Naive B cell (primary cell): Measurements from ENCODE around the gene ZNF423. TPM values are rescaled to one million over a fixed set of nuclear protein-coding genes. Genes with fewer than 3 reads are reported as not detected.

Experiments used
- ATAC-seq, 2 donors: fragments of 150-1000 bp; cut with Tn5 transposase; 2 replicates each; pipeline ENCODE4 v1.10.0; 2021; ENCODE audit warnings: low read depth in 2 of 2, mild to moderate bottlenecking in 2 of 2, moderate library complexity in 2 of 2
- DNase-seq: peaks from one replicate; pipeline ENCODE4 v3.0.0; 2022
- H3K27ac Mint-ChIP-seq, 6 donors: one replicate each; pipeline ENCODE4 v1.8.0; 2020 to 2022; ENCODE audit warnings: mild to moderate bottlenecking in 6 of 6, mixed read lengths in 6 of 6, moderate library complexity in 5 of 6, inconsistent platforms in 2 of 6
- H3K27me3 Mint-ChIP-seq, 3 donors: one replicate each; pipeline ENCODE4 v1.8.0; 2021 to 2022; ENCODE audit warnings: mixed read lengths in 3 of 3, mild to moderate bottlenecking in 1 of 3
- H3K36me3 Mint-ChIP-seq, 2 donors: one replicate each; pipeline ENCODE4 v1.8.0; 2020 to 2022; ENCODE audit warnings: mixed read lengths in 2 of 2, inconsistent platforms in 1 of 2, mild to moderate bottlenecking in 1 of 2
- H3K4me1 Mint-ChIP-seq, 3 donors: one replicate each; pipeline ENCODE4 v1.8.0; 2020 to 2022; ENCODE audit warnings: mixed read lengths in 3 of 3, inconsistent platforms in 1 of 3, mild to moderate bottlenecking in 1 of 3, moderate library complexity in 1 of 3
- H3K4me3 Mint-ChIP-seq, 8 donors: one replicate each; pipeline ENCODE4 v1.8.0; 2020 to 2022; ENCODE audit warnings: mild to moderate bottlenecking in 8 of 8, mixed read lengths in 8 of 8, moderate library complexity in 8 of 8, inconsistent platforms in 2 of 8
- H3K9me3 Mint-ChIP-seq, 7 donors: one replicate each; pipeline ENCODE4 v1.8.0; 2020 to 2022; ENCODE audit warnings: mixed read lengths in 7 of 7, mild to moderate bottlenecking in 5 of 7, inconsistent platforms in 2 of 7, moderate library complexity in 1 of 7
- polyA plus RNA-seq, 6 donors: library from polyadenylated mRNA; unstranded; fragments of 300-500 nt; fragmentation: Illumina TruSeq; gene quantifications; one replicate each; pipeline ENCODE4 v1.2.3, GENCODE V29; 2021; ENCODE audit warnings: low read depth in 6 of 6

ZNF423 gene
- polyA plus RNA-seq, 6 donors from 2014 or later: not detected

- peaks cover 0 to 14% (median 9%) of the 10 kb centered on the region in 3 donors for H3K27me3 Mint-ChIP-seq
- H3K36me3 Mint-ChIP-seq: no peaks in the 10 kb centered on the region
- ATAC-seq: no peak
- H3K9me3 Mint-ChIP-seq: peaks cover 0 to 8% (median 0%) of the 10 kb centered on the region in 7 donors
- H3K4me3 Mint-ChIP-seq: no peak overlapping the region
- H3K4me1 Mint-ChIP-seq: peaks cover 0 to 11% (median 3%) of the 10 kb centered on the region in 3 donors
- H3K27ac Mint-ChIP-seq: peak overlapping the region in 1 of 6 donors; percentile 72
- no peak for DNase-seq
Observed at GRCh38 chr16:49488740-49489525, 367.0 kb downstream of the ZNF423 start.

DNA sequence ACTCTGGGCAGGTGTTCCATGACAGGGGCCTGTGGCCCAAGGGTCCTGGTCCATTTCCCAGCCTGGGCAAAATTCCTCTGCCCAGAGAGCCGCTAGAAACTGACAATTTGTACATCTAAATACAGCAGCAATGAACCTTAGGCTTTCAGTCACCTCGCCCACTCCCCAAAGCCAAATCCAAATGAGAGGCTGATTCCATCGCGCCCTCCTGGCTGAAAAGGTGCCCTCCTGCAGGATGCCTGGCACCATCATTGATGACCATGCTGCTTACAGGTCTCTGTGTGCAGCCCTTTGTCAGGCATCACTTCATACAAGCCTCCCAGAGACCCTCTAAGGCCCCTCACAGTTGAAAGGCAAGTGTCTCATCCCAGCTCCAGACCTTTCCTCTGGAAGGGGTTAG lies 367.6 kb downstream of the ZNF423 start:
- Mint-ChIP-seq H3K4me1 (peaks cover 0 to 7% (median 5%) of the 10 kb centered on the region in 3 donors), H3K9me3 (peaks cover 0 to 8% (median 0%) of the 10 kb centered on the region in 7 donors)
- DNase-seq: no peak

DNA sequence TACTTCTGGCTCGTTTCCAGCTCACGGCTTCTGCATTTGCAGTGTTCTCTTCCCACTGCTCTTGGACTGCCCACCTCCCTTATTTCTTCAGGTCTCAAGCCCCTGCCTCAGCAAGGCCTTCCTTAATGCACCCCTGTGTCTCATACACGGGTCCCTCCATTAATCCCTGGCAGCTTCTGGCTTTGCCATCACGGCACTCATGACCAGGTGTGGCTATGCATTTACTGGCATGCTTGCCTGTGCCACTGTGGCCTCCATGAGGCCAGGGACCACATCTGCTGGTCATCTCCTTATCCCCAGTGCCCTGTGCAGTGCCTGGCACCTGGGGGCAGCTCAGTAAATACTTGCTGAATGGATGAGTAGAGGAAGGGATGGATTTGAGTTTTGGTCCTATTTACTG lies 368.2 kb downstream of the ZNF423 start:
- no peak overlapping the region for H3K27ac Mint-ChIP-seq
- H3K4me1 Mint-ChIP-seq: peaks cover 0 to 9% (median 7%) of the 10 kb centered on the region in 3 donors
- no peak for DNase-seq
- no peaks in the 10 kb centered on the region for H3K36me3 Mint-ChIP-seq
- ATAC-seq: no peak
- no peak overlapping the region for H3K4me3 Mint-ChIP-seq
- peaks cover 0 to 8% (median 0%) of the 10 kb centered on the region in 7 donors for H3K9me3 Mint-ChIP-seq
- H3K27me3 Mint-ChIP-seq: peaks cover 4 to 6% (median 6%) of the 10 kb centered on the region in 3 donors

More for the DNA sequence above, 367.6 kb downstream of the ZNF423 start:
- Mint-ChIP-seq H3K27me3 (peaks cover 0 to 12% (median 3%) of the 10 kb centered on the region in 3 donors), H3K36me3 (no peaks in the 10 kb centered on the region), H3K27ac (no peak overlapping the region), H3K4me3 (no peak overlapping the region)
- ATAC-seq: no peak

GRCh38 chr16:49486400-49486799 lies 369.5 kb downstream of the ZNF423 start:
- ATAC-seq (no peak), DNase-seq (no peak)
- Mint-ChIP-seq H3K36me3 (no peaks in the 10 kb centered on the region), H3K9me3 (peaks cover 0 to 8% (median 0%) of the 10 kb centered on the region in 7 donors), H3K4me3 (peak overlapping the region in 1 of 8 donors; percentile 48), H3K4me1 (peaks cover 0 to 12% (median 7%) of the 10 kb centered on the region in 3 donors), H3K27ac (no peak overlapping the region), H3K27me3 (peaks cover 5 to 19% (median 8%) of the 10 kb centered on the region in 3 donors)

GRCh38 chr16:49485663-49486062 lies 370.2 kb downstream of the ZNF423 start:
- DNase-seq (no peak), ATAC-seq (no peak)
- Mint-ChIP-seq H3K27me3 (peaks cover 8 to 26% (median 9%) of the 10 kb centered on the region in 3 donors), H3K4me1 (peaks cover 0 to 12% (median 5%) of the 10 kb centered on the region in 3 donors), H3K9me3 (peaks cover 0 to 8% (median 0%) of the 10 kb centered on the region in 7 donors), H3K27ac (peak overlapping the region in 2 of 6 donors; percentile 10 to 12), H3K4me3 (peak overlapping the region in 1 of 8 donors; percentile 60), H3K36me3 (no peaks in the 10 kb centered on the region)

GRCh38 chr16:49484936-49485335 lies 371.0 kb downstream of the ZNF423 start:
- Mint-ChIP-seq H3K36me3 (no peaks in the 10 kb centered on the region), H3K4me3 (peak overlapping the region in 2 of 8 donors; percentile 30 to 49), H3K27ac (peak overlapping the region in 1 of 6 donors; percentile 28), H3K9me3 (peaks cover 0 to 8% (median 0%) of the 10 kb centered on the region in 7 donors), H3K27me3 (peaks cover 6 to 26% (median 8%) of the 10 kb centered on the region in 3 donors), H3K4me1 (peaks cover 0 to 12% (median 5%) of the 10 kb centered on the region in 3 donors)
- DNase-seq: no peak
- no peak for ATAC-seq

GRCh38 chr16:49484451-49484849 lies 371.5 kb downstream of the ZNF423 start:
- peak overlapping the region in 1 of 6 donors; percentile 28 for H3K27ac Mint-ChIP-seq
- peaks cover 0 to 8% (median 0%) of the 10 kb centered on the region in 7 donors for H3K9me3 Mint-ChIP-seq
- ATAC-seq: peak; percentile 56 to 72
- no peaks in the 10 kb centered on the region for H3K36me3 Mint-ChIP-seq
- H3K4me3 Mint-ChIP-seq: peak overlapping the region in 4 of 8 donors; percentile 30 to 61 (median 50)
- no peak for DNase-seq
- H3K27me3 Mint-ChIP-seq: peaks cover 4 to 26% (median 8%) of the 10 kb centered on the region in 3 donors
- H3K4me1 Mint-ChIP-seq: peaks cover 0 to 12% (median 5%) of the 10 kb centered on the region in 3 donors

DNA sequence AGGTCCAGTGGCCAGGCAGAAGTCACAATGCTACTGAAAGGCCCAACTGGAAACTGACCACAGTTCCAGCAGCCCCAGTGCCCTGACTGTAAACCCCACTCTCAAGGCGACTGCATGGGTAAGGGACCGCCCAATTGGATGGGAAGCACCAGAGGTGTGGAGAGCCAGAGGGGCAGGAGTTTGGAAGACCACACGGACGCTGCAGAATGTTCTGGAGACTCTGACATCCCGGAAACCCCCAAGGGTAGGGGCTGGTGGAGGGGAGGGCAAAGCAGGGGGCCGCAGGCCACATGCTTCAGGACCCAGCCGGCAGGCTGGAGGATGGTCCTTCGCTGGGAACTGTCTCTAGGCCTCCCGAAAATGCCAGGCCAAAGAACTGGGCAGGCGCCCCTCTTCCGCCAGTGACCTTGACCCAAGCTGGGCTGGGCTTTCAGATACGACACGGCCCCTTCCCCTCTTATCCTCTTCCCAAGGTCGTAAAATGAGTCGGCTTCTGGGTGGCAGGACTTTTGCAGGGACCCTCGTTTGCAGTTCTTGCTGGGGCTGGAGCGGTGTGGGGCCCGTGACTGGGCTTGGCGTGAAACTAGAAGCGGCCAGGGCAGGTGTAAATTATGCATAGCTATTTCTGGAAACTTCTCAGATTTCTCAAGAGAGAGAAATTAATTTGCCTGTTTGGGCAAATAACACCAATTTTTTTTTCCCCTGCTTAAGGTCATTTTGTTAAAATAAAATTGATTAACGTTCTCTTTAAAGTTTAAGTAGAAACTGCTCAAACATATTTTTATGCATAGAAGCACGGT lies 372.1 kb downstream of the ZNF423 start:
- Mint-ChIP-seq H3K4me1 (peaks cover 0 to 12% (median 5%) of the 10 kb centered on the region in 3 donors), H3K36me3 (no peaks in the 10 kb centered on the region), H3K27me3 (peaks cover 4 to 26% (median 8%) of the 10 kb centered on the region in 3 donors), H3K4me3 (peak overlapping the region in 3 of 8 donors; percentile 37 to 61 (median 50)), H3K9me3 (peaks cover 0 to 8% (median 0%) of the 10 kb centered on the region in 7 donors), H3K27ac (no peak overlapping the region)
- DNase-seq: no peak
- ATAC-seq: no peak

GRCh38 chr16:49483251-49483650 lies 372.7 kb downstream of the ZNF423 start:
- Mint-ChIP-seq H3K4me1 (peaks cover 0 to 12% (median 5%) of the 10 kb centered on the region in 3 donors), H3K27ac (peak overlapping the region in 1 of 6 donors; percentile 80), H3K27me3 (peaks cover 4 to 26% (median 8%) of the 10 kb centered on the region in 3 donors), H3K36me3 (no peaks in the 10 kb centered on the region), H3K9me3 (peaks cover 0 to 8% (median 0%) of the 10 kb centered on the region in 7 donors), H3K4me3 (peak overlapping the region in 2 of 8 donors; percentile 37 to 69)
- no peak for ATAC-seq
- DNase-seq: no peak

GRCh38 chr16:49482690-49483089 lies 373.2 kb downstream of the ZNF423 start:
- Mint-ChIP-seq H3K36me3 (no peaks in the 10 kb centered on the region), H3K27ac (no peak overlapping the region), H3K9me3 (peaks cover 0 to 8% (median 0%) of the 10 kb centered on the region in 7 donors), H3K4me1 (peaks cover 0 to 12% (median 8%) of the 10 kb centered on the region in 3 donors), H3K4me3 (peak overlapping the region in 2 of 8 donors; percentile 0 to 2), H3K27me3 (peaks cover 4 to 26% (median 8%) of the 10 kb centered on the region in 3 donors)
- ATAC-seq (no peak), DNase-seq (no peak)

GRCh38 chr16:49478616-49479015 lies 377.3 kb downstream of the ZNF423 start:
- peaks cover 4 to 26% (median 8%) of the 10 kb centered on the region in 3 donors for H3K27me3 Mint-ChIP-seq
- ATAC-seq (no peak), DNase-seq (no peak)
- peaks cover 0 to 8% (median 7%) of the 10 kb centered on the region in 3 donors for H3K4me1 Mint-ChIP-seq
- H3K27ac Mint-ChIP-seq: no peak overlapping the region
- no peak overlapping the region for H3K4me3 Mint-ChIP-seq
- H3K36me3 Mint-ChIP-seq: no peaks in the 10 kb centered on the region
- peaks cover 0 to 1% (median 0%) of the 10 kb centered on the region in 7 donors for H3K9me3 Mint-ChIP-seq

DNA sequence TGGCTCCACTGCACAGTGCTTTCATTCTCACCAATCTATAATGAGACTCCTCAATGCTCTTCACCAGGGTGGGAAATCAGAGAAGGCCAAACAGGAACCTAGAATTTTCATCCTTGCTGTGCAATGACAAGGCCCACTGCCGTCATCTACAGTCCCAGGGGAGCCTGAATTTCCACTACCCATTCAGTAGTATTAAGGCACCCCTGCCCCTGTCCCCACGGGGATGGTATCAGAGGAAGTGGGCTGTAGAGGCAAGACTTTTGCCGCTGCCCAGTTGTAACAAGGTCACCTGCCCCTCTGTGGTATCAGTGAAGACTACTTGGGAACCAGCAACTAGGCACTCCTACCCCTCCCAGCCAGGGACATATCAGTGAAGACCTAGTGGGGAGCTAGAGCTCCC lies 377.8 kb downstream of the ZNF423 start:
- Mint-ChIP-seq H3K4me3 (no peak overlapping the region), H3K27ac (no peak overlapping the region), H3K4me1 (peaks cover 0 to 5% (median 3%) of the 10 kb centered on the region in 3 donors), H3K9me3 (no peaks in the 10 kb centered on the region), H3K36me3 (no peaks in the 10 kb centered on the region), H3K27me3 (peaks cover 4 to 23% (median 8%) of the 10 kb centered on the region in 3 donors)
- peak; percentile 30 for DNase-seq
- ATAC-seq: peak; percentile 68 to 70
